K562 (cell line): Measurements from ENCODE around the gene MAP3K4. TPM values are rescaled to one million over a fixed set of nuclear protein-coding genes. Genes with fewer than 3 reads are reported as not detected.

ENCODE experiments used
- ATAC-seq: fragments of 200-7000 bp; cut with Tn5 transposase; 3 replicates; pipeline ENCODE4 v1.9.1; 2020; ENCODE audit warnings: moderate library complexity
- BruUV-seq: library from RNA; stranded (reverse); fragments of 400-500 nt; replicated peaks from 2 replicates; lab custom pipeline; 2021; lab: Mats Ljungman, UMichigan
- CTCF ChIA-PET: fragments of 300-600 bp; formaldehyde crosslinking; extraction: SDS; loops from one replicate; lab custom pipeline; 2021; ENCODE audit warnings: low intra/inter-chr PET ratio; lab: Yijun Ruan, JAX
- POLR2A ChIA-PET: fragments of 300-600, 350-650 bp; sonication (Branson Sonifier 250); formaldehyde crosslinking; extraction: SDS; loops from one replicate; lab custom pipeline; 2021; ENCODE audit warnings: antibody characterized with exemption, inconsistent platforms; lab: Yijun Ruan, JAX
- DNase-seq, 4 experiments: peaks; one replicate each; pipeline versions ENCODE4 v3.0.0 to v3.0.0-alpha.2; 2011 to 2018; ENCODE audit warnings: low spot score in 3 of 4, mixed read lengths in 3 of 4; ENCODE audit errors: extremely low read depth in 1 of 4
- FAIRE-seq: peaks from 2 replicates; lab custom pipeline; 2011; peaks lifted over from hg19 to GRCh38; lab: Jason Lieb, UNC
- H2AFZ ChIP-seq: 2 replicates; pipeline ENCODE4 v1.6.0; 2011; ENCODE audit warnings: low read depth, low read length, control low read depth, inconsistent platforms
- H3K27ac ChIP-seq: fragments of 200-600 bp; 3 replicates; pipeline ENCODE4 v1.8.0; 2011; ENCODE audit warnings: low read depth, mild to moderate bottlenecking, control low read depth, inconsistent platforms, low read length, moderate library complexity, mixed read lengths; ENCODE audit errors: extremely low read depth
- H3K27me3 ChIP-seq, 2 experiments: fragments of 300-600 bp in 1 of 2; 2 replicates in 1 of 2; 3 replicates in 1 of 2; pipeline versions ENCODE4 v1.6.0 to v1.8.0; 2011; ENCODE audit warnings: inconsistent platforms in 2 of 2, low read length in 2 of 2, mild to moderate bottlenecking in 1 of 2, mixed read lengths in 1 of 2, moderate library complexity in 1 of 2; ENCODE audit not compliant: control insufficient read depth in 2 of 2, insufficient read depth in 2 of 2
- H3K36me3 ChIP-seq: fragments of 300-600 bp; 3 replicates; pipeline ENCODE4 v1.8.0; 2011; ENCODE audit warnings: mild to moderate bottlenecking, low read length, inconsistent platforms; ENCODE audit not compliant: control insufficient read depth, insufficient read depth
- H3K4me1 ChIP-seq, 2 experiments: fragments of 200-600 bp in 1 of 2; replicated peaks in 1 of 2; 2 replicates in 1 of 2; 3 replicates in 1 of 2; pipeline versions ENCODE4 v1.5.1 to v1.8.0; 2011; ENCODE audit warnings: inconsistent platforms in 2 of 2, low read length in 2 of 2, mild to moderate bottlenecking in 1 of 2, mixed read lengths in 1 of 2, moderate library complexity in 1 of 2; ENCODE audit not compliant: control insufficient read depth in 2 of 2, insufficient read depth in 2 of 2
- H3K4me2 ChIP-seq: 2 replicates; pipeline ENCODE4 v1.6.1; 2011; ENCODE audit warnings: low read length, control low read depth, inconsistent platforms, mixed read lengths; ENCODE audit not compliant: insufficient read depth
- H3K4me3 ChIP-seq: fragments of 200-600 bp; sonication (generic), shearing (Covaris generic); 2 replicates; pipeline ENCODE4 v1.5.1; 2016; ENCODE audit warnings: control low read depth, inconsistent platforms
- H3K79me2 ChIP-seq: fragments of 200-600 bp; 3 replicates; pipeline ENCODE4 v1.8.0; 2011; ENCODE audit warnings: low read length, inconsistent platforms; ENCODE audit not compliant: control insufficient read depth, insufficient read depth
- H3K9ac ChIP-seq, 2 experiments: 2 replicates each; pipeline versions ENCODE4 v1.6.0 to v1.6.1; 2011; ENCODE audit warnings: low read depth in 2 of 2, low read length in 2 of 2, control low read depth in 1 of 2, inconsistent platforms in 1 of 2, mild to moderate bottlenecking in 1 of 2, mixed read lengths in 1 of 2; ENCODE audit not compliant: insufficient read depth in 1 of 2
- H3K9me1 ChIP-seq: one replicate; pipeline ENCODE4 v1.6.0; 2011; ENCODE audit warnings: inconsistent platforms, mild to moderate bottlenecking, low read length, moderate library complexity; ENCODE audit not compliant: control insufficient read depth, insufficient read depth
- H3K9me3 ChIP-seq: replicated peaks from 2 replicates; pipeline ENCODE4 v1.5.1; 2011; ENCODE audit warnings: low read depth, low read length, inconsistent platforms; ENCODE audit not compliant: control insufficient read depth, insufficient read depth
- H4K20me1 ChIP-seq: replicated peaks from 2 replicates; pipeline ENCODE4 v1.6.1; 2011; ENCODE audit warnings: low read length, inconsistent platforms, mixed read lengths; ENCODE audit not compliant: control insufficient read depth, insufficient read depth
- CEBPZ ChIP-seq: fragments of 150-350 bp; IDR thresholded peaks from 2 replicates; pipeline ENCODE4 v1.6.1; 2014; ENCODE audit warnings: low read depth, mild to moderate bottlenecking, low read length, borderline replicate concordance
- E2F3 ChIP-seq: fragments of 250-450 bp; sonication (Bioruptor Pico); IDR thresholded peaks from 2 replicates; pipeline ENCODE4 v1.4.0; 2020; ENCODE audit warnings: mild to moderate bottlenecking
- FOXJ2 ChIP-seq: fragments of 200-800 bp; sonication (Bioruptor generic); IDR thresholded peaks from 2 replicates; pipeline ENCODE4 v1.6.1; 2016; ENCODE audit warnings: missing genetic modification characterization, missing compliant biosample characterization
- NEUROD1 ChIP-seq: fragments of 150-350 bp; IDR thresholded peaks from 2 replicates; pipeline ENCODE4 v1.6.1; 2014; ENCODE audit warnings: borderline replicate concordance, low read length, low read depth; ENCODE audit not compliant: partially characterized antibody
- PKNOX1 ChIP-seq: fragments of 450-650 bp; IDR thresholded peaks from 2 replicates; pipeline ENCODE4 v1.6.1; 2016
- ZNF324 ChIP-seq: fragments of 250-450 bp; sonication (Bioruptor Pico); IDR thresholded peaks from 2 replicates; pipeline ENCODE4 v1.4.0; 2020; ENCODE audit warnings: mild to moderate bottlenecking
- WGBS: fragments of 100-300 bp; shearing (Covaris generic); methylation state at CpG from one replicate; pipeline ENCODE4 v1.1.6; 2016; ENCODE audit warnings: low coverage, mixed read lengths; ENCODE audit not compliant: insufficient coverage; ENCODE audit errors: missing lambda C conversion rate; 5-methylcytosine and 5-hydroxymethylcytosine counted together
- in situ Hi-C: fragments of 300-500 bp; cut with MboI; formaldehyde crosslinking; loops from 4 replicates; pipeline ENCODE4 v1.15.0; 2018; ENCODE audit warnings: inconsistent platforms, mixed read lengths
- intact Hi-C: fragments of 100-400 bp; cut with micrococcal nuclease; formaldehyde crosslinking; loops from 2 replicates; pipeline ENCODE4 v1.14.2; 2022
- polyA plus RNA-seq, 8 experiments: library from polyadenylated mRNA; depleted of rRNA in 4 of 8; stranded (reverse) in 5 of 8; unstranded in 3 of 8; fragments of >200 nt; fragmentation: Nextera tagmentation in 2 of 8; fragmentation: Illumina TruSeq in 1 of 8; extraction: Ambion mirVana in 2 of 8; extraction: Trizol in 1 of 8; gene quantifications; 2 replicates each; pipeline versions ENCODE4 v1.2.1 to v1.2.3, GENCODE V29; 2011 to 2014; ENCODE audit warnings: inconsistent platforms in 1 of 8, missing spikeins in 1 of 8
- total RNA-seq, 7 experiments: library from RNA; depleted of rRNA in 6 of 7; stranded (reverse); fragments of >200 nt in 6 of 7; fragmentation: Illumina TruSeq in 2 of 7; extraction: Trizol in 2 of 7; gene quantifications; 2 replicates each; pipeline versions ENCODE4 v1.2.1 to v1.2.3, GENCODE V29; 2011 to 2021; ENCODE audit warnings: low replicate concordance in 1 of 7

The MAP3K4 gene
- total and polyA plus RNA-seq, 9 of the 15 experiments (the other 6 are each of a cell fraction or from before 2014, with no cell fraction given): 21.0 to 77.2 (median 48.9) TPM

GRCh38 chr6:161162722-161163121 is 171.2 kb downstream of the MAP3K4 start:
- ChIA-PET POLR2A (interaction anchor here (0.5 to 0.6 kb wide), 2 partner anchors 81 to 146 kb away, joined by 3 read pairs; no protein-coding TSS in a partner anchor), CTCF (no interaction called here)
- H3K4me1 ChIP-seq: no peaks in the 10 kb centered on the region
- no peaks in the 10 kb centered on the region for H3K79me2 ChIP-seq
- TF ChIP-seq PKNOX1 (no peak), FOXJ2 (tag) (no peak), NEUROD1 (no peak), CEBPZ (no peak), ZNF324 (CRISPR knock-in tag) (no peak), E2F3 (no peak)
- 0 out of 4 replicates have a peak overlapping the region, but pooled peaks of 1 of the 2 experiments have one; percentile 17 for H3K9ac ChIP-seq
- H4K20me1 ChIP-seq: no peaks in the 10 kb centered on the region
- FAIRE-seq (no peak), ATAC-seq (no peak), DNase-seq (no peak)
- peaks cover 0 to 17% of the 10 kb centered on the region in 2 experiments; a peak in 1 of 5 replicates for H3K27me3 ChIP-seq
- BruUV-seq: no TSS peak
- peaks cover 2% of the 10 kb centered on the region; the same call in 1 of the 2 replicates for H3K9me3 ChIP-seq
- H3K4me3 ChIP-seq: no peak overlapping the region
- no peak overlapping the region for H3K4me2 ChIP-seq
- intact Hi-C loops: no loop called here
- WGBS: 44% methylated on average over 9 of the region's 9 CpGs
- H3K36me3 ChIP-seq: peaks cover 2% of the 10 kb centered on the region; the same call in 2 of the 3 replicates
- no peak overlapping the region for H3K27ac ChIP-seq
- no peaks in the 10 kb centered on the region for H3K9me1 ChIP-seq
- in situ Hi-C loops: no loop called here
- no peak overlapping the region for H2AFZ ChIP-seq
